Liver (tissue), 3 donors: ENCODE data around the gene NDUFAB1.
"Not testable (repeated sequence)": the region's sequence is repeated elsewhere in the genome, so short reads cannot be mapped to it uniquely, and the experiment has no call there.

ENCODE experiments used
- CTCF ChIP-seq: fragments of 150-350 bp; IDR thresholded peaks from 2 replicates; pipeline ENCODE4 v1.5.1; 2017; ENCODE audit warnings: improper control_type of control experiment, low read depth, low read length; ENCODE audit not compliant: missing input control
- HNF4A ChIP-seq, 2 donors: conservative IDR thresholded peaks; 2 replicates each; pipeline ENCODE4 v1.6.1; 2016; ENCODE audit warnings: antibody characterized with exemption in 2 of 2, mild to moderate bottlenecking in 2 of 2
- JUND ChIP-seq, 2 donors: IDR thresholded peaks; 2 replicates each; pipeline ENCODE4 v1.6.1; 2016; ENCODE audit warnings: antibody characterized with exemption in 2 of 2
- RAD21 ChIP-seq, 2 donors: IDR thresholded peaks; 2 replicates each; pipeline ENCODE4 v1.6.1; 2016; ENCODE audit warnings: antibody characterized with exemption in 2 of 2, mild to moderate bottlenecking in 2 of 2
- SP1 ChIP-seq: IDR thresholded peaks from 2 replicates; pipeline ENCODE4 v1.6.1; 2018; ENCODE audit warnings: antibody characterized with exemption, mild to moderate bottlenecking
- TAF1 ChIP-seq: conservative IDR thresholded peaks from 2 replicates; pipeline ENCODE4 v1.6.1; 2016; ENCODE audit warnings: antibody characterized with exemption, mild to moderate bottlenecking
- TF ChIP-seq, protein P1 (sequence below): IDR thresholded peaks from 2 replicates; pipeline ENCODE4 v1.6.1; 2016; ENCODE audit warnings: antibody characterized with exemption
- TF ChIP-seq, protein P2 (sequence below): IDR thresholded peaks from 2 replicates; pipeline ENCODE4 v1.6.1; 2016; ENCODE audit warnings: antibody characterized with exemption
- donor health status: healthy.
- donor health status: healthy.

DNA sequence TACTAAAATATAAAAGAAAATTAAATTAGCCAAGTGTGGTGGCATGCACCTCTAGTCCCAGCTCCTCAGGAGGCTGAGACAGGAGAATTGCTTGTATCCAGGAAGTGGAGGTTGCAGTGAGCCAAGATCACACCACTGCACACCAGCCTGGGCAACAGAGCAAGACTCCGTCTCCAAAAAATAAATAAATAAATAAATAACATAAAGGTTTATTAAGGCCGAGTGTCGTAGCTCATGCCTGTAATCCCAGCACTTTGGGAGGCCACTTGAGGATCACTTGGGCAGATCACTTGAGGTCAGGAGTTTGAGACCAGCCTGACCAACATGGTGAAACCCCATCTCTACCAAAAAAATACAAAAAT, 55.3 kb downstream of the NDUFAB1 start:
- TF ChIP-seq CTCF; SP1; RAD21 (IDR thresholded peaks at IDR 0.05); TAF1; JUND (IDR thresholded peaks at IDR 0.05); HNF4A (conservative IDR thresholded peaks at IDR 0.05): not testable (repeated sequence)
- TF ChIP-seq, protein P1, sequence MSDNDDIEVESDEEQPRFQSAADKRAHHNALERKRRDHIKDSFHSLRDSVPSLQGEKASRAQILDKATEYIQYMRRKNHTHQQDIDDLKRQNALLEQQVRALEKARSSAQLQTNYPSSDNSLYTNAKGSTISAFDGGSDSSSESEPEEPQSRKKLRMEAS, result not testable (repeated sequence)
- TF ChIP-seq, protein P2, sequence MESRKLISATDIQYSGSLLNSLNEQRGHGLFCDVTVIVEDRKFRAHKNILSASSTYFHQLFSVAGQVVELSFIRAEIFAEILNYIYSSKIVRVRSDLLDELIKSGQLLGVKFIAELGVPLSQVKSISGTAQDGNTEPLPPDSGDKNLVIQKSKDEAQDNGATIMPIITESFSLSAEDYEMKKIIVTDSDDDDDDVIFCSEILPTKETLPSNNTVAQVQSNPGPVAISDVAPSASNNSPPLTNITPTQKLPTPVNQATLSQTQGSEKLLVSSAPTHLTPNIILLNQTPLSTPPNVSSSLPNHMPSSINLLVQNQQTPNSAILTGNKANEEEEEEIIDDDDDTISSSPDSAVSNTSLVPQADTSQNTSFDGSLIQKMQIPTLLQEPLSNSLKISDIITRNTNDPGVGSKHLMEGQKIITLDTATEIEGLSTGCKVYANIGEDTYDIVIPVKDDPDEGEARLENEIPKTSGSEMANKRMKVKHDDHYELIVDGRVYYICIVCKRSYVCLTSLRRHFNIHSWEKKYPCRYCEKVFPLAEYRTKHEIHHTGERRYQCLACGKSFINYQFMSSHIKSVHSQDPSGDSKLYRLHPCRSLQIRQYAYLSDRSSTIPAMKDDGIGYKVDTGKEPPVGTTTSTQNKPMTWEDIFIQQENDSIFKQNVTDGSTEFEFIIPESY, result not testable (repeated sequence)
